UCSD-AML1 (cell line): ENCODE data around the gene FHIP1A.

ENCODE experiments used
- DNase-seq: peaks from one replicate; lab custom pipeline; 2025; ENCODE audit not compliant: unreplicated experiment; lab: John Stamatoyannopoulos, UW

The FHIP1A gene

DNA sequence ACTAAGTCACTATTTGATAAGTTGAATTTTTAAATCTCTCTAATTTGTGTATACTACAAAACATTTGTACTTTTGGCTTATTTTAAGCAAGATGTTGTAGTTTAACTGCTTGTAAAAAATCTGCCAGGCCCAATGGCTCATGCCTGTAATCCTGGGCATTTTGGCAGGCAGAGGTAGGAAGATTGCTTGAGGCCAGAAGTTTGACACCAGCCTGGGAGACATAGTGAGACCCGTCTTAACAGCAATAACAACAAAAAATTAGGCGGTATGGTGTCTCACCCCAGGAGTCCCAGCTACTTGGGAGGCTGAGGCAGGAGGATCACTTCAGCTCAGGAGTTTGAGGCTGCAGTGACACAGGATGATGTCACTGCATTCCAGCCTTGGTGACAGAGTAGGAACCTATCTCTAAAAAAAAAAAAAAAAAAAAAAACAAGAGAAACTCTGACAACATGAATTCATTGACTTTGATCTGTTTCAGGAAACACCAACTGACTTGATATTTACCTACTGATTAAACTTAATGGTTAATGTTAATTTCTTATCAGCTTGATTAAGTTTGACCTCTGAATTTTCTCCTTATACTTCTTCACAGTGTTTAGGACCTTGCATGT is 8.9 kb downstream of the FHIP1A start:
- no peak for DNase-seq

DNA sequence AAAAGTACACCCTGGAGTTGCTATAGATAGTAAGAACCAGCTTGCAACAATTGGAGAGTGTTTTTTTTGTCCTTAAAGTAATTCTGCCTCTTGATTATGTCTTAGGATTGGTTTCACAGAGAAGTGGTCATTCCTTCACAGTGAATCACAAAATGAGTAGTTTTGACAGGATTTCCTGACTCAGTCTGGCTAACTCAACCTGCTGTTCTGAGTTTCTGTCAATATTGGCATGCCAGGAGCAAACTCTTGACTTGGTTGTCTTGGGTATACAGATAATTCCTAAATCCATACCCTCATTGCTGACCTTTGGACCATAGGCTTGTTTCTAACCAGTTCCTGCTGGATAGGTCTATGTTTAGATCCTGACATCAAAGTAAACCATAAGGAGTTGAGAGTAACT is 9.4 kb downstream of the FHIP1A start:
- no peak for DNase-seq

DNA sequence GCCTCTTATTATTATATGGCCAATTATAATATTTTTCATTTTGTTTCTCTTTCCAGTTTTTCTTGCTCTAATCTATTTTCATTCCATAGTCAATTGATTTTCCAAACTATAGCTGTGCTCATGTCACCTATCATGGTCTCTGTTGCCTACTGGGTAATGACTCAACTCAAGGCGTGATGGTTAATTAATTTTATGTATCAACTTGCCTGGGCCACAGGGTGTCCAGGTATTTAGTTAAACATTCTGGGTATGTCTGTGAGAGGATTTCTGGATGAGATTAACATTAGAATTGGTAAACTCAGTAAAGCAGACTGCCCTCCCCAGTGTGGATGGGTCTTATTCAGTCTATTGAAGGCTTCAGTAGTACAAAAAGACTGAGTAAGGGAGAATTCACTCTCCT is 9.9 kb downstream of the FHIP1A start:
- DNase-seq: no peak

DNA sequence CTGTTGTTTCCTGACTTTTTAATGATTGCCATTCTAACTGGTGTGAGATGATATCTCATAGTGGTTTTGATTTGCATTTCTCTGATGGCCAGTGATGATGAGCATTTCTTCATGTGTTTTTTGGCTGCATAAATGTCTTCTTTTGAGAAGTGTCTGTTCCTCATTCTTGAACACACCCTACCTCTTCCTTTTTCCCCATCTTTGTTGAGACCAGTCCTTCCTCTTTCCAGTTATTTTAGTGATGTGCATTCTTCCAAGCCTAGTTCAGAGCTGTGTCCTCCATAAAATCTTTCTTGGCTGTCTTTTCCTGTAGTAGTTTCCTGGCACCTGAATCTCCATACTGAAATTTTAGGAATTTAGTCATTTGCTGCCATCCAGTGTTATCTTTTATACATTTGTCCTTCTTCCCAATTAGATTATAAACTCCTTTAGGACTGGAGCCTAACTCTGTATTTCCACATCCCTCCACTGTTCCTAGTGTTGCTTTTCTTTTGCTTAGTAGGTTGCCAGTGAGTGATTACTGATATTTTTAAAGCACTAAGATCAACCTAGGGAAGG is 11.4 kb downstream of the FHIP1A start:
- DNase-seq: no peak

DNA sequence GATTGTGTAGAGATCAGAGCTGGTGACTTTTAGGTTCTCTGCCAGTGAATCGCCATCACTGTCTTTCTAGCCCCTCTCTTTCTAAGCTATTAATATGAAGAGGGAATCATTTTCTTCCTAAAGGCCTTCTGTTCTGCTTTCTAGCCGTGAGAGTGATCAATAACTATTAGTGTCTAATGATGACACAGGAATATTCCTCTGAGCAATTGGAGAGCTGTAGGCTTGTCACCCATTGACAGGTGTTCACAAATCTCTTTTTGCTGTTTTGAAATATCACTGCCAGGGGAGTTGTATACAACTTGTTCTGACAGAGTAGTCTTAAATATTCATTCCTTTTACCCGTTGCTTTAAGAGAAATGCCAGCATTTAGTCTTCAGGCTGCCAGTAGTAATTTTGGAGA is 13.9 kb downstream of the FHIP1A start:
- DNase-seq: no peak

DNA sequence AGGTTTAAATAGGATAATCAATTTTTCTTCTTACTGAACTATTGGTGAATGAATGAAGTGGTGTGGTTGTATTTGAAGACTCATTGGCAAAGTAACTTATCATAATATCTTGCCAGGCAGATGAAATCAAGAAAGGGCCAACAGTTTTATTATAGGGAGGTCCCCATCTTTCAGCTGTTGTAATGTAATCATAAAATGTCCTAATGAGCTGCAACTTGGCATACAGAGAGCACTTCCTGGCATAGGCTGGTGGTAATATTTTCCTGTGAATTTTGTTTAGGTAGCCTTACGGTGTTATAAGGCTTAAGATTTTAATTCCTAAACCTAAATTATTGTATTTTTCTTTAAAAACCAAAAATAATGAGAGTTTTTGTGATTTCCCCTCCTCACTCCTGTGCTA is 17.5 kb downstream of the FHIP1A start:
- no peak for DNase-seq

DNA sequence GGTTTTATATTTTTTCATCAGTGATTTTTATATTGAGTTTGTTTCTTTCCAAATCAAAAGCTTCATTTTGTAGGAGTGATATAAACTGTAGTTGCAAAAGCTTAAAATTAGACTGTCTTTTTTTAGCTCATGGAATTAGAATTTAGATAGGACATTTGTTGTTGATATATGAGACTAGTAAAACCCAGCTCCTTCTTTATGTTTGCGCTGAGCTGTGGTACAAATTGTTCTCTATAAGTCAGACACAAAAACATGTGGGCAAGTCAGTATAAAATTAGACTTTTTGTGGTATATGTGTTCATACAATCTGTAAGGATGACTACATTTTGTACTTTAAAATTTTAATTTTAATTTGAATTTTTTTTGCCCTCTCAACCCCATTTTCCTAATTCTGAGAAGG is 18.3 kb downstream of the FHIP1A start:
- no peak for DNase-seq

DNA sequence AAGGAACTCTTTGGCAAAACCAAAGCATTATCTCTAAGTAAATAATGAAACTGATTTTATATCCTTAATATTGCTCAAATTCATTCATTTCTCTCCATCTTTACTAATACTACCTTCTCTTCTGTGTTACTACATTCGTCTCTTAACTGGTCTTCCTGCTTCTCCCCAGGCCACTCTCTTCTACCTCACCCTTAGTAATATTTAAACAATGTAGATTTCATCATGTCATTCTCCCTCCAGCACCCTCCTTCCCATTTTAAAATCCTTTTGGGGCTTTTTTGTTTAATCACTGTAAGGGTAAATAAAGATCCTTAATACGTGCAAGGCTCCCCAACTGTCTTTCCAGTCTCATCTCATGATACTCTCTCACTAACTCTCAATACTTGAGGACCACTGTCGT is 19.4 kb downstream of the FHIP1A start:
- DNase-seq: no peak

DNA sequence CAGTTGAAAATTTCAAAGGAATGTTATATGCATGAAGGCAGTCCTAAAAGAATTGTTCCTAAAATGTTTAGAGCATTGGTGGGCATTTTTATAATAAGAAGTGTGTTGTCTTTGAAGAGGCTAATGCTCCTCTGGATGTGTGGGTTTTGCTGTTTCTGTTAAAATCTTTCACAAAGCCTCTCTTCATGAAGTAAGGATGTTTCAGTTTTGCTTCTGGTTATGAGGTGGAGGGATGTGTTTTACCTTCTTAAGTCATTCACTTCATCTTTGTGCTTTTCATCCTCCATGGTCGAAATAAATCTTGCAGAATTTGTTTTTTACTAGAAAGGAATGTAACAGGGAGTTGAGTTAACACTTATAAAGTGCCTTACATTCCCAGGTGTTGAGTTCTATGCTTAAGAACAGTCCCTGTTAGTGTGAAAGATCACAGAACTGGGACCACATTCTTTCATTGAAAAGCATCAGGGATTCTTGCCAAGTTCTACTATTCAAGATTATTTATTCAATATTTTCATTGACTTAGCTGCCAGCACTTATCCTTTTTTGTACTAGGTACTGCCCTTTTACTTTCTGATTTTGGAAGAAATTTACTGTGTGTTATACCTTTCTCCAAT is 21.1 kb downstream of the FHIP1A start:
- no peak for DNase-seq

DNA sequence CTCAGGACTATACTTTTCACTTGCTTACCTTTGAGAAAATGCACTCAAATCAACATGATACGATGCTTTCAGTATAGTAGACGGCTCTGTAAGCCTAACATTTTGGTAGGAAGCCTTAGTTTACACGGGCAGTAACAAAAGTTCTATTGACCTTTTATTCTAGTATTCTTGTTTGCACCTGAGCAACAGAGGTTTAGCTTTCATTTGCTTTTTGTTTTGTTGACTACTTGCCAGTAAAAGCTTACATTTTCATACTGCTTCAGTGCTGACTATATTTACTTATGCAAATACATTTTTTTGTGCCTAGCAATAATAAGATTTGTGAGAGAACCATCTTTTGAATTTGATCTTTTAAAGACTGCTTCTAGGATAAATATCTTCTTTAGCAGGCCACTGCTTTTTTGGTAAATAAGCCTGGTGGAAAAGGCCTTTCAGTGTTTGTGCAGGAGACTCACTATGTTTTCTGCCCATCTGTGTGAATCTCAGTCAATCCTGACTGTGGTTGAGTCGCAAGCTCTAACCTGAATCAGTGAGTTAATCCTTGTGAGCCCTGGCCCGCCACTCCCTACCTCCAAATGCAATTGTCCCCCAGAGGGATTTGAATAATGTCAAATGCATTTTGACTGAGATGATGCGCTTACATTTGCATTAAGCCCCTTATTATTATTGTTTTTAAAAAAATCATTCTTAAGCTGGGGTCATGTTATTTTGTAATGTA is 21.9 kb downstream of the FHIP1A start:
- no peak for DNase-seq

DNA sequence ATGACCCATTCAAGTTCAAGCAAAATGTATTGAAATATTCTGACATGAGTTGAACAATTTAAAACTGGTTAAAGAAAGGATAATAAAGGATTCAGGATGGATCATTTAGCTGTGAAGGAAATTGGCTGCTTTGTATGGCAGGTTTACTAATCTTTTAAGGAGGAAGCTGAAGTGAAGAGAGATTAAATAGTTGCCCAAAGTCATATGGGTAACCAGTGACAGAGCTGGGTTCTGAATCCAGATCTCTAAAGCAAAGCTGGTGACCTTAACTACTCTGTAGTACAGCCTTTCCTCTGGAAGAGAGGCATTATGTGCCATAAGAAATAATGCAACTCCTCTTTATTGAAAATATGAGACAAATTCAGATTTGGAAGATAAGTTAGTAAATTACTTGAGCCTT is 22.8 kb downstream of the FHIP1A start:
- no peak for DNase-seq

DNA sequence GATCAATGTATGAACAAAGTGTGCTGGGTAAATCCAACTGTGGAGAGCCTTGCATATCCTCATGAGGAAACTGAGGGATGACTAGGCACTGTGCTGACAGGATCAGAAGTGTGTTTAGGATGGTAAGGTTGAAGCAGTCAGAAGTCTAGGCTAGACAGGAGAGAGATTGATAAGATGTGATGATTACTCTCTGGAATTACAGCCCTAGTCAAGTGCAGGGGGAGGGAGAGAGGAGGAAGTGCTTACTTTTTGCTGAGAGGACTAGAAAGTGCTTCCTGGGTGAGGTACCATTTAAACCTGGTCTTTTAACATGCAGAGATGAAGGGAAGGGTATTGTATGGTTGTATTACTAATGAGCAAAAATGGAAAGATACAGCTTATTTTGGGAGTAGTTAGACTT is 23.7 kb downstream of the FHIP1A start:
- DNase-seq: no peak

DNA sequence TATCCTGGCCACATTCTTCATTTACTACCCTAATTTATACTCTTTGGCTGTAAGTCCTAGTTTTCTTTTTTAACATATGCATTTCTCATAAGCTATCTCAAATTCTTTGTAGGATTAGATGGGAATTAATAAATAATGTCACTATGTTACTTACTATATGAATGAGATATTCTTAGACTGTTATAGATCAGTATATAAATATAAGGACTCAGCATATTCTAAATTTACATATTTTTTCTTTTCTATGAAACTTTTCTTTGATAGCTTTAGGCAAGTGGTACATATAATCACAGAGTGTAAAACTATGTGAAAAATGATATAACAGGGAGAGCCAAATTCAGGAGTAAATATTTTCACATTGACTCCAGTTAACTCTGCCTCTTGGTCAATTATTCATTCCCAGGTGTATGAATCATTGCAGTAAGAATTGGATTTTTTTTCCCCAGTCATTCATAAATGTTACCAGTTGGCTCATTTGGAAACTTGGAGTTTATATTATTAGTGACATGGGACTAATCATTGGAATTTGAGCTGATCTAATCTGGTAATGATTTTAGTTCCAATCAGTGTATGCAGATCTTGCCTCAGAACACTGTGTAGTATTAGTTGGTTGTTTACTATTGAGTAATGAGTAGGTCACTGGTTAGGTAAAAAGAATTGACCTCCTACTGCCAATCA is 25.3 kb downstream of the FHIP1A start:
- no peak for DNase-seq

DNA sequence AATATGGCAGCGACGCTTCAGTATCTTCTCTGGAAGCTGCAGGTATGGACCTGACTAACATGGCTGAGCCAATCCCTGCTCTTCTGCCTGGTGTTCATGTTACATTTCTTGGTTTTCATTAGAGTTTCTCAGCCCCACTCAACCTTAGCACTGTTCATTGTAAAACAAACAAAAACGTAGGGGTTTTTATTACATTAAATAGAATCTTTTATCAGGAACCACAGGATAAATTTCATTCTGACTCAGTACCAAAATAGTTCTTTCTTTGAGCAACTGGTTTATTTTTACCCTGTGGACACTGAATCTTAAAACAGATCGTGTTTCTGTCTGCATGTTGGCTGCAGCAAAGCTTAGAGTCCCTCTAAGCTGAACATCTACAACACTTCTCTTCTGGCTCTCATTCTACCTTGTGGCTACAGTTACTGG is 27.1 kb downstream of the FHIP1A start:
- DNase-seq: no peak

DNA sequence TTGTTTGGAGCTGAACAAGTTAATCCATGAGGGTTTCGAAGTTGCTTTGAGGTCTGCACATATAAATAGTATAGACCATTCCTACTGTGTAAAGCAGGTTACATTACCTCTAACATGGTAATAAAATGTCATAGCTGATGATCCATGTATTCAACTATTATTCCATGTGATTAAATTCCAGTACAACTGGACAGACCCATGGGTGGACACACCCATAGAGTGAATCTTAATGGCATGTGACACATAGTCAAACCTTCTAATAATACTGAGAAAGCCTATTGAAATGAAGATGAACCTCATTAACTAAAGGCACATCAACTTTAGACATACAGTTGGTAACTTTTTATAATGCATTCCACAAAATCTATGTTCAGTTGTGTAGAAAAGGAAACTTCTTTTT is 28.5 kb downstream of the FHIP1A start:
- DNase-seq: no peak

DNA sequence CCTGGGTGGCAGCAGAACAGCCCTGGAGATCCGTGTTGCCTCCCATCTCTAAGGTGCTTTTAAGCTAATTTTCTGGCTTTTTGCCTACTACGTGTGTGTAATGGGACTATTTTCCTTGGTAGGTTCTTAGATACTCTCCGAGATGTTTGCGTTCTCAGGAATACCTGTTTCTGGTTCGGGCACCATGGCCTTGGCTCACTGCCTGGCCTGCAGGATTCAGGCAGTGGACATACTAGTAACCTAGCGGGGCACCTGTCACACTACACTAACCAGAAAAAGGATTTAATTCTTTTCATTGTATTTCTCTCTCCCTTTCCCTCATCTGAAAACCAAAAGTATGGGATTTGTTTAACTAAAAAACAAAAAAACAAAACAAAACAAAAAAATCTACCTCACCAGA is 29.2 kb downstream of the FHIP1A start:
- no peak for DNase-seq

DNA sequence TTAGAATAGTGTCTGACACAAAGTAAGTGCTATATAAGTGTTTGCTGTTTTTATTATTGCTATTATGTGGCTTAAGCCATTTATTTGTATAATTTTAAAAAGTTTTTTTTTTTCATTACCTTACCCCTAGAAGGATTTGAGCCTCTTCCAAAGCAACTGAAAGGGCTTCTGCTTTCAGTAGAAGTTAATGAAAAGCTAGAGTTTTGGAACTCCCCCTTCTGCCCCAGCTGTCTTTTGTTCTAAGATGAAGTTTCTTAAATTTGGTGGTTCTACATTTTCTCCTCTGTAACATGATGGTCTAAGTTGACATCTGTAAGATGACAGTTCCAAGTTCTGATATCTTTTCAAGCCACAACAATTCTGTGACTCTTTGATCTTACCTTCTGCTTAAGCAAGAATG is 30.3 kb downstream of the FHIP1A start:
- no peak for DNase-seq

DNA sequence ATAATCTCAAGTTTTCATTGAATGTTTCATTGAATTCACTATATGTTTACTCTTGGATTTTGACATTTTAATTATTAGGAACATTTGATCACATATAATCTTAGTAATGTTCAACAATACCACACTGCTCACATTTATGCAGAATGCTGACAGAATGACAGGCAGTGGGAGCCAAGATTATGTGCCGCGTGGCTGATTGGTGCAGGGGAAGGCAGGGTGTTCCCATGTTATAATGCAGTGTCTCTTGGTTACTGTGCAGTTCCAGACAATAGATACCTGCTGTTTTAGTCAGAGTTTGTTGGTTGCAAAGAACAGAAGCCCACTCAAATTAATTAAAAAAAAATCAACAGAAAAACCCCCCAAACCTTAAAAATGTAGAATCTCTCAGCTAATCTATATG is 33.0 kb downstream of the FHIP1A start:
- DNase-seq: no peak

DNA sequence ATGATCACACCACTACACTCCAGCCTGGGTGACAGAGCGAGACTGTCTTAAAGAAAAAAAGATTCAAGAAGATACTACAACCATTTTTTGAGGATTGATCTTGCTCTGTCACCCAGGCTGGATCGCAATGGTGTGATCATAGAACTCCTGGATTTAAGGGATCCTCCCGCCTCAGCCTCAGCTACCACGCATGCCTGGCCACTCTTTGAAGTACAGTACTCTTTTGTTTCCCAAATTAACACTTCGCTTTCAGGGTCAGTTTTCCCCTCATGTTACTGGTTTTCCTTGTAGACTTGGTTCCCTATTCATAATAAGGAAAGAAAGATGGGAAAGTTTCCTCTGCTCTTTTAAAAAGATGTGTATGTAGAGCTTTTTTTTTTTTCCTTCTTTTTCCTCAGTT is 34.3 kb downstream of the FHIP1A start:
- no peak for DNase-seq

DNA sequence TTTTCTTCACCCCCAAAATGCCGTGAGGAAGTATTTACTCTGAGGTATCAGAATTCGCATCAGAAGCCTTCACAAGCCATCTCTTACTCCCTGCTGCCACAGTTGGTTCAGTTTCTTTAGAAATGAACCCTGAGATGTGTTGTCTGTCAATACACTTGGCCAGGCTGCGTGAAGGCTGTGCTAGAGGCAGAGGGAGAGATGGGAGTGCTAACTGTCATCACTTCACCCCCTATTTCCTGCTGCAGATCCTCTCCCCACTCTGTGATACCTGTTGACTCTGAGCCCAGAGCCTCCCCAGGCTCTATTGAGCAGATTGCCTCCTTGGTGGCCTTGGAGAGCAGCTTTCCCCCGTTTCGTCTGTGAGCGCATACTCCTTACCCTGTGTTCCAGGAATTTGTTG is 34.8 kb downstream of the FHIP1A start:
- DNase-seq: no peak

DNA sequence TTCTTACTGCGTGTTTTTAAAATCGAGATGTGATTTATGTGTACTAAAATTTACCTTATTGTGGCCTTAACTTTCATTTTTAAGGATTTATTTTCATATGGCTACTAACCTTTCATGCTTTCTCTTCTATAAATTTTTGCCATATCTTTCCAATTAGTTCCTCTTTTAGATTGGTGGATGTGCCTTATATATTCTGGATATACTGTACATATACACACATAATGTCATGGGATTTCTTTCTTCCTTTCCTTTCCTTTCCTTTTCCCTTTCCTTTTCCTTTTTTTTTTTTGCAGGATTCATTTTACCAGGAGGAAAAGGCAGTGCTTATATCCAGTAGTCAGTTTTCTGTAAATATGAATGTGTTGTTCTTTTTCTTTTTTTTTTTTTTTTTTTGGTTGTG is 37.2 kb downstream of the FHIP1A start:
- no peak for DNase-seq

DNA sequence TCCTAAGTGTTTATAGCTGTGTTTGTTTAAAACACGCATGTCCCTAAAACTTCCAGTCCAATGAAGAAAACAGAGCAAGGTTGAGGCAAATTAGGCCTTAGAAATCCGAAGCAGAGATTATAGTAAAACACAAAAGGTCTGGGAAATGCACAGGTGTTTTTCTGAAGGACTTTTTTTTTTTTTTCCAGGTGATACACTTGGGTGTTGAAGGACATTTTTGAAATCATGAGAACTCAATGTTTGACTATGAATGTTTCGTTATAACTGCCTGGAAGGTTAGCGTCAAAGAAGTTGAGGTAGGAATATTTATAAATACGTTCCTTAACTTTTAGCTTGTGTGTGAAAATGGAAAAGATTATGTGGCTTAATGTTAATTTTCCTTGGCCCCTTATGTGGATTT is 45.5 kb downstream of the FHIP1A start:
- no peak for DNase-seq
